NOMO-1 (cell line): ENCODE results near the gene CLCA1.

Source experiments
- DNase-seq, 2 experiments: peaks; one replicate each; lab custom pipeline; 2025; ENCODE audit not compliant: unreplicated experiment in 2 of 2; lab: John Stamatoyannopoulos, UW

The CLCA1 gene

GRCh38 chr1:86502721-86503405 is 34.1 kb downstream of the CLCA1 start:
- no peak for DNase-seq

- DNase-seq: no peak
Observed at GRCh38 chr1:86503406-86504136, 34.8 kb downstream of the CLCA1 start.

GRCh38 chr1:86504137-86504479 is 35.4 kb downstream of the CLCA1 start:
- DNase-seq: no peak

GRCh38 chr1:86504895-86505563 is 36.3 kb downstream of the CLCA1 start:
- no peak for DNase-seq

GRCh38 chr1:86505564-86505902 is 36.8 kb downstream of the CLCA1 start:
- no peak for DNase-seq

GRCh38 chr1:86507935-86508582 is 39.3 kb downstream of the CLCA1 start:
- DNase-seq: peak in 1 of 2 experiments; percentile 9

GRCh38 chr1:86508583-86508969 is 39.8 kb downstream of the CLCA1 start:
- no peak for DNase-seq

GRCh38 chr1:86515597-86515996 is 46.9 kb downstream of the CLCA1 start:
- DNase-seq: no peak

- DNase-seq: no peak
Observed at GRCh38 chr1:86516335-86516734, 47.6 kb downstream of the CLCA1 start.

GRCh38 chr1:86517336-86517735 is 48.6 kb downstream of the CLCA1 start:
- DNase-seq: no peak

- DNase-seq: no peak
Observed at GRCh38 chr1:86520789-86521521, 52.2 kb downstream of the CLCA1 start.

GRCh38 chr1:86521522-86521891 is 52.8 kb downstream of the CLCA1 start:
- DNase-seq: no peak

- DNase-seq: no peak
Observed at GRCh38 chr1:86522240-86522639, 53.5 kb downstream of the CLCA1 start.

- no peak for DNase-seq
Observed at GRCh38 chr1:86523670-86524354, 55.1 kb downstream of the CLCA1 start.

- DNase-seq: no peak
Observed at GRCh38 chr1:86527306-86527705, 58.6 kb downstream of the CLCA1 start.

GRCh38 chr1:86530211-86530845 is 61.6 kb downstream of the CLCA1 start:
- no peak for DNase-seq

GRCh38 chr1:86537928-86538695 is 69.4 kb downstream of the CLCA1 start:
- no peak for DNase-seq

- no peak for DNase-seq
Observed at GRCh38 chr1:86538775-86539174, 70.0 kb downstream of the CLCA1 start.

- no peak for DNase-seq
Observed at GRCh38 chr1:86541859-86542258, 73.1 kb downstream of the CLCA1 start.
